Esophagus squamous epithelium (tissue), 4 donors: Measurements from ENCODE around the gene LRRN4CL.

Experiments
- POLR2A ChIP-seq, 4 donors: fragments of 450-650 bp; IDR thresholded peaks; one replicate each; pipeline ENCODE4 v1.6.1; 2017; ENCODE audit warnings: antibody characterized with exemption in 4 of 4, mild to moderate bottlenecking in 4 of 4, moderate library complexity in 3 of 4
- TF ChIP-seq, protein P1 (sequence below), 6 experiments: fragments of 450-650 bp in 4 of 6; fragments of 200-600 bp in 2 of 6; sonication (generic) in 2 of 6; IDR thresholded peaks; one replicate each; pipeline ENCODE4 v1.5.1; 2016 to 2019; ENCODE audit warnings: antibody characterized with exemption in 6 of 6, mild to moderate bottlenecking in 4 of 6, moderate library complexity in 4 of 6

DNA sequence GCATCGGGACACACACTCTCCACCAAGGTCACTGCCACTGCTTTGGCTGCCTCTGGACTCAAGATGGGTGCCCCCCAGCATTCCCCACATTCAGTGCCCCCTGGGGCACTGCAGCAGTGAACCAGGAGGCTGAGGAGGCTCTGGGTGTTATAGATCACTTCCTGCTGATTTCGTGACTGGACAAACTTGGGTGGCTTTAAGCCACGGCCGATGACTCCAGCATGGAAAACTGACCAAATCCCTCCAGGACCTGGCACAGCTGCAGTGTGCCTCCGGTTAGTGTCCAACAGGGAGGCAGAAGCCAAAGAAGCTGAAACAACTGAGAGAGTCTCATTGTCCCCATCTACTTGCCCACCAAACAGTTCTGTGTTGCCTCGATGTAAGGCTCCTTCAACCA is 41.7 kb downstream of the LRRN4CL start:
- TF ChIP-seq, protein P1, sequence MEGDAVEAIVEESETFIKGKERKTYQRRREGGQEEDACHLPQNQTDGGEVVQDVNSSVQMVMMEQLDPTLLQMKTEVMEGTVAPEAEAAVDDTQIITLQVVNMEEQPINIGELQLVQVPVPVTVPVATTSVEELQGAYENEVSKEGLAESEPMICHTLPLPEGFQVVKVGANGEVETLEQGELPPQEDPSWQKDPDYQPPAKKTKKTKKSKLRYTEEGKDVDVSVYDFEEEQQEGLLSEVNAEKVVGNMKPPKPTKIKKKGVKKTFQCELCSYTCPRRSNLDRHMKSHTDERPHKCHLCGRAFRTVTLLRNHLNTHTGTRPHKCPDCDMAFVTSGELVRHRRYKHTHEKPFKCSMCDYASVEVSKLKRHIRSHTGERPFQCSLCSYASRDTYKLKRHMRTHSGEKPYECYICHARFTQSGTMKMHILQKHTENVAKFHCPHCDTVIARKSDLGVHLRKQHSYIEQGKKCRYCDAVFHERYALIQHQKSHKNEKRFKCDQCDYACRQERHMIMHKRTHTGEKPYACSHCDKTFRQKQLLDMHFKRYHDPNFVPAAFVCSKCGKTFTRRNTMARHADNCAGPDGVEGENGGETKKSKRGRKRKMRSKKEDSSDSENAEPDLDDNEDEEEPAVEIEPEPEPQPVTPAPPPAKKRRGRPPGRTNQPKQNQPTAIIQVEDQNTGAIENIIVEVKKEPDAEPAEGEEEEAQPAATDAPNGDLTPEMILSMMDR (IDR thresholded peaks at IDR 0.05), result no peak
- no peak for TF ChIP-seq POLR2A (IDR thresholded peaks at IDR 0.05)
